Transverse colon (tissue), 3 donors: ENCODE measurements around the gene ZDBF2.

Experiments
- CTCF ChIP-seq, 5 experiments: fragments of 200-600 bp in 3 of 5; fragments of 450-650 bp in 2 of 5; sonication (generic) in 3 of 5; IDR thresholded peaks; 1 replicate in 2 of 5; 2 replicates in 3 of 5; pipeline ENCODE4 v1.5.1; 2016 to 2017; ENCODE audit warnings: antibody characterized with exemption in 5 of 5, inconsistent platforms in 3 of 5, mild to moderate bottlenecking in 2 of 5, moderate library complexity in 1 of 5
- POLR2A ChIP-seq: fragments of 450-650 bp; IDR thresholded peaks from one replicate; pipeline ENCODE4 v1.6.1; 2016; ENCODE audit warnings: antibody characterized with exemption, mild to moderate bottlenecking, moderate library complexity

GRCh38 chr2:206229642-206230041 is 44.8 kb upstream of the ZDBF2 start:
- TF ChIP-seq CTCF (IDR thresholded peaks at IDR 0.05) (no peak), POLR2A (no peak)
